D721Med (cell line): ENCODE data around the gene DIDO1.

Experiments used
- DNase-seq: peaks from one replicate; pipeline ENCODE4 v3.0.0; 2011; ENCODE audit warnings: low spot score; ENCODE audit not compliant: insufficient read length
- FAIRE-seq: peaks from 2 replicates; lab custom pipeline; 2011; peaks lifted over from hg19 to GRCh38; lab: Jason Lieb, UNC
- TF ChIP-seq, protein P1 (sequence below): IDR thresholded peaks from 2 replicates; pipeline ENCODE4 v1.5.1; 2012; ENCODE audit warnings: mild to moderate bottlenecking, control low read depth; ENCODE audit not compliant: insufficient read depth; ENCODE audit errors: missing control alignments

The DIDO1 gene

DNA sequence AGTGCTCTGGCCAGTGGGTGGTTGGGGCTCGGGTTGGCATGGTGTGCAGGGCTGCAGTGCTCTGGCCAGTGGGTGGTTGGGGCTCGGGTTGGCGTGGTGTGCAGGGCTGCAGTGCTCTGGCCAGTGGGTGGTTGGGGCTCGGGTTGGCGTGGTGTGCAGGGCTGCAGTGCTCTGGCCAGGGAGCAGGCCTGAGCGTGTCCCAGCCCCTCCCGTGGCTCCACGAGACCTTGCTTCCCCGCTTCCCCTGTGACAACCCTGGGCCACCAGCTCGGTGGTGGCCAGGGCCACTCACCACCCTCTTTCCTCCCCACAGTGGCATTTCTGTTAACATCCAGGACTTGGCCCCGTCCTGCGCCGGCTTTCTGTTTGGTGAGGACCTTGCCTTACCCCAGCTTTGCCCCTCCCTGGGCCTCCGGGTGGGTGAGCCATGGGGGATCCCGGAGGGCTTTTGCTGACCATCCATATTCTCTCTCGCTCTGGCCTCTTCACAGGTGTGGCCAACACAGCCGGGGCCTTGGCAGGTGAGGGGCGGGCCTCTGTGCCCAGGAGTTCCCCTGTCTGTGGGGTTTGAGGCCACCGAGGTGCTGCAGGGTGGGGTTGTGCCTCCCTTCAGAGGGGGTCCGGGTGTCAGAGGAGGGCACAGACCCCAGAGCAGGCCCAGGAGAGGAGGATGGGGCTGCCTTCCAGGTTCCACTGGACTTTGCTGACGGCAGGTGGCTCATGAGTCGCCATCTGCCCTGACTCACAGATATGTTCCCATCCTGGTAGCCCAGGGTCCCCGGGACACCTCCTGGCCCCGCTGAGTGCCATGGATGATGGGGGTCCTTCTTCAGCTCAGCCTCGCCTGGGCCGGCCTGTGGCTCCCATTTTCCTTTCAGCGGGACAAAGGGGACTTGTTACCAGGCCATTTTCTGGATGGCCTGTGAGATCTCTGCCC lies 40.2 kb upstream of the DIDO1 start:
- TF ChIP-seq, protein P1, sequence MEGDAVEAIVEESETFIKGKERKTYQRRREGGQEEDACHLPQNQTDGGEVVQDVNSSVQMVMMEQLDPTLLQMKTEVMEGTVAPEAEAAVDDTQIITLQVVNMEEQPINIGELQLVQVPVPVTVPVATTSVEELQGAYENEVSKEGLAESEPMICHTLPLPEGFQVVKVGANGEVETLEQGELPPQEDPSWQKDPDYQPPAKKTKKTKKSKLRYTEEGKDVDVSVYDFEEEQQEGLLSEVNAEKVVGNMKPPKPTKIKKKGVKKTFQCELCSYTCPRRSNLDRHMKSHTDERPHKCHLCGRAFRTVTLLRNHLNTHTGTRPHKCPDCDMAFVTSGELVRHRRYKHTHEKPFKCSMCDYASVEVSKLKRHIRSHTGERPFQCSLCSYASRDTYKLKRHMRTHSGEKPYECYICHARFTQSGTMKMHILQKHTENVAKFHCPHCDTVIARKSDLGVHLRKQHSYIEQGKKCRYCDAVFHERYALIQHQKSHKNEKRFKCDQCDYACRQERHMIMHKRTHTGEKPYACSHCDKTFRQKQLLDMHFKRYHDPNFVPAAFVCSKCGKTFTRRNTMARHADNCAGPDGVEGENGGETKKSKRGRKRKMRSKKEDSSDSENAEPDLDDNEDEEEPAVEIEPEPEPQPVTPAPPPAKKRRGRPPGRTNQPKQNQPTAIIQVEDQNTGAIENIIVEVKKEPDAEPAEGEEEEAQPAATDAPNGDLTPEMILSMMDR = no peak
- FAIRE-seq = no peak
- no peak for DNase-seq

DNA sequence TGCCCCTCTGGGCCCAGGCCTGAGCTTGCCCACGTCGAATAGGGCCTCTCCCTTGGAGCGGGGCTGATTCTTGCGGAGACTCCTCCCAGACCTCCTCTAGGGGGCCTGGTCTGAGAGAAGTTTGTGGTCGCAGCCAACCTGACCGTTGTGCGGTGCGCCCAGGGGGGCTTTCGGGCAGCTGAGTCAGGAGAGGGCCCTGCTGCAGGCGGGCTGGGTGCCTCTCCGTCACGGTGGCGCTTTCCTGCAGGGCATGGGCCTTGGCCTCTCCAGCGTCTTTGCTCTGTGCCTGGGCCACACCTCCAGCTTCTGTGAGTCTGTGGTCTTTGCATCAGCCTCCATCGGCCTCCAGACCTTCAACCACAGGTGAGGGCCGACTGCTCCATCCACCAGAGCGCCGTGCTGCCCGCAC lies 39.1 kb upstream of the DIDO1 start:
- FAIRE-seq (no peak), DNase-seq (no peak)
- TF ChIP-seq, protein P1 = no peak

DNA sequence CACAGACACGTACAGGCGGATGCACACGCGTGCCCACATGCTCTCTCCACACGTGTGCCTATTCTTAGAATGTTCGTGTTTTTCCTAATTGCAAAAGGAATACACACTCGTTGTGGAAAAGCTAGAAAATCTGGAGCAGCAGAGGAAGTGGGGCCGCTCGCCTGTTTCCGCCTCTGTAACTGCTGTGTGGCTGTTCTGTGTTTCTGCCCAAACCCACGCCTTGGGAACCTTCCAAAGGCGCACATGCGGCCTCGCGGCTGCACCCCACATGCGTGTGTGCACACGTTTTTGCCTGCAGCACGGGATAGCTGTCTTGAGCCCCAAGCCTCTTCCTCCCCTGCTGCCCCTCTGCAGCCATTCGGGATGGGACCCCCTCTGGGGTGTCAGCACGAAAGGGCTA lies 38.4 kb upstream of the DIDO1 start:
- FAIRE-seq = no peak
- DNase-seq = no peak
- TF ChIP-seq, protein P1 = no peak

DNA sequence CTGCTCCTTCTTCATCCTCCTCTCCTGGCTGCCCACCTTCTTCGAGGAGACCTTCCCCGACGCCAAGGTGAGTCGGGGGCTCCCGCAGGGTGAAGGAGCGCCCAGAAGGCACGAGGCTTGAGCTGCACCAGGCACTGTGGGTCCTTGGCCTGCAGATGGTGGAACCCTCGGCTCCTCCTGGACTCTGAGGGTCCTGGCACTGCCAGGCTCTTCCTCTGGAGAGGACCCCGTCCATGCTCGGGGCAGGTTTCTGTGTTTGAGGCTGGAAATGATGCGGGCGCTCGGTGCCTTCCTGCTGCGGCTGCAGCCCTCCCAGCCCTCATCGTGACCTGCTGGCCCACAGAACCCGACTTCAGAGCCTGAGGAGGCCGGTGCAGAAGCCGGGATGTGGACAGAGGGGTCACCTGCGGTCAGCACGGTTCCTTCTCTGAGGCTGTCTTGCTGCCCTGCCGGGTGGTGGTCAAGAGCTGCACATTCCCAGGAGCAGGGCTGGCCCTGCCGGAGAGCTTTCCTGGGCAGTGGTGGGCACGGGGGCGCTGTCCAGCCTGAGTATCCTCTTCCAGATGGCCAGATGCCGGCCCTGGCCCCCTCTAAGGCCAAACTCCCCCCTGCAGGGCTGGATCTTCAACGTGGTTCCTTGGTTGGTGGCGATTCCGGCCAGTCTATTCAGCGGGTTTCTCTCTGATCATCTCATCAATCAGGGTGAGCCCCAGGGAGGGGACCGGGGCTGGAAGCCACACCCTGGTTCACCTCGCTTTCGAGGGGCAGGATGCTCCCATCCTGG lies 37.5 kb upstream of the DIDO1 start:
- FAIRE-seq = no peak
- TF ChIP-seq, protein P1 = no peak

DNA sequence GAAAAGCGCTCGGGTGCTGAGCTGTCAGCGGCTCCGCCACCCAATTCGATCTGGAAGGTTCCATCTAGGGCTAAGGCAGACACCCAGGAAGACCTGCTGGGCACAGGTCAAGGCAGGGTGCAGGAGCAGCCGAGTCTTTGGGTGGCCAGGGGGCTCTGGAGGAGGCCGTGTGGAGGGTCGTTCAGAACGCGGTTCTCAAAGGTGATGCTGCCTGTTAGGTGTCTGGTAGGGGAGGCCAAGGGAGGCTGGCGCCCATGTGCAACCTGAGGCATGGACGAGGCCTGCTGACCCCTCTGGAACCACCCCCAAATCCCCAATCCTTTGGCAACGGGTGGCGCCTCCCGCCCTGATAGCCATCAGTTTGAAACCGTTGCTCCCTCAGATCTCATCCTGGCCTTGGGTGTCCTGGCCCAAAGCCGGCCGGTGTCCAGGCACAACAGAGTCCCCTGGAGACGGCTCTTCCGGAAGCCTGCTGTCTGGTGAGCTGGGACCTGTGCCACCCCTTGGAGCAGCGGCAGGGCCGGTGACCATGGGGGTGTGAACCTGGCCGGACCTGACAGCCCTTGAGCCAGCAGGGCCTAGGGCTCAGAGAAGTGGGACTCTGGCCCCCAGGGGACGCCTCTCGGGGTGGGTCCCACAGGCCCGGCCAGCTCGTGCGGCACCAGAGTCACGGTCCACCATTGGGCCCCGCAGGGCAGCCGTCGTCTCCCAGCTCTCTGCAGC lies 36.7 kb upstream of the DIDO1 start:
- TF ChIP-seq, protein P1 = no peak
- no peak for FAIRE-seq
- no peak for DNase-seq

More for the DNA sequence above, 37.5 kb upstream of the DIDO1 start:
- DNase-seq = no peak

DNA sequence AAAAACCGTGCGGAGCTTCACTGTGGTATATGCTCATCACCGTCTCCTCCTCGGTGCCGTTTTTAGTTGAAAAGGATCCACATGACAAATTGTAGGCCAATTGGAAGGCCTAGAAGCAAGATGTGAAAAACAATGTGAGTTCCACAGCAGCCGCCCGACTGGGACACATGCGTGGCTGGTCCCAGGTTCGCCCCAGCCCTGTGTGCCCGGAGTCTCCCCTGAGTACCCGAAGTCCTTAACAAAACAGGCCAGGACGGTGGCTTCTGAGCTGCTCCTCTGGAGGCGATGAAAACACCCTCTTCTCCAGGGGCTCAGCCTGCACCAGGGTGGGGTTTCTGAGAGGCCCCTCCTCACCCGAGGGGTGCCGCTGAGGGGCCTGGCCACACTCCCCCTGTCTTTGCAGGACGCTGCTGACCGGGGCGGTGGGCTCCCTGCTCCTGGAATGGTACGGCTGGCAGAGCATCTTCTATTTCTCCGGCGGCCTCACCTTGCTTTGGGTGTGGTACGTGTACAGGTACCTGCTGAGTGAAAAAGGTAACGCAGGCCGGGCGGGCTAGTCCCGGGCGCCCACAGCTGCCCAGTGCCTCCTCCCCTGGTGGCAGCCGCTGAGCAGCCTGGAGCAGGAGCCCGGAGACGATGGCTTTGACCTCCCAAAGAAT lies 36.0 kb upstream of the DIDO1 start:
- FAIRE-seq (no peak), DNase-seq (no peak)
- TF ChIP-seq, protein P1 = no peak
